Right lung (tissue), 5 donors: ENCODE measurements around the gene F10. TPM values are rescaled to one million over a fixed set of nuclear protein-coding genes. Genes with fewer than 3 reads are reported as not detected.

ENCODE experiments used
- DNase-seq, 2 donors: peaks; one replicate each; pipeline ENCODE4 v3.0.0-alpha.2; 2013
- polyA plus RNA-seq, 5 donors: library from polyadenylated mRNA; unstranded; fragments of 120-200 nt; gene quantifications; one replicate each; pipeline versions ENCODE4 v1.2.1 to v1.2.3, GENCODE V29; 2013; ENCODE audit warnings: inconsistent platforms in 1 of 5, low replicate concordance in 1 of 5; ENCODE audit not compliant: insufficient read length in 5 of 5, insufficient read depth in 1 of 5

F10 gene
- polyA plus RNA-seq, 5 donors, result 13.9 to 20.4 (median 14.5) TPM

DNA sequence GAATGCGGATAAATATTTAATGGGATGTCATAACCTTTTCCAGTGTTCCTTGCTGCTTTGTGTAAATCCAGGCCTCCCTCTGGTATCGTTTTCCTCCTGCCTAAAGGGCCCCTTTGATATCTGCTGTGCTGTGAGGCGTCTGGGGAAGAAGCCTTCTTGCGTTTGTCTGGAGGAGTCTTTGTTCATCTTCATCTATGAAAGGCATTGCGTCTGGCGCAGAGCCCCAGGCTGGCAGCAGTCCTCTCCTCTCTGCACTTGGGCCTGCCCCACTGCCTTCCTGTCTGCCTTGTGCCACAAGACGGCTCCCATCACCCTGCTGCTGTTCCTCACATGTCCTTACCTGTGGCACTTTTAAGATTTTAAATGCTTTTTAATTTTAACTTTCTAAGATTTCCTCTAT, 45.6 kb downstream of the F10 start:
- no peak for DNase-seq

DNA sequence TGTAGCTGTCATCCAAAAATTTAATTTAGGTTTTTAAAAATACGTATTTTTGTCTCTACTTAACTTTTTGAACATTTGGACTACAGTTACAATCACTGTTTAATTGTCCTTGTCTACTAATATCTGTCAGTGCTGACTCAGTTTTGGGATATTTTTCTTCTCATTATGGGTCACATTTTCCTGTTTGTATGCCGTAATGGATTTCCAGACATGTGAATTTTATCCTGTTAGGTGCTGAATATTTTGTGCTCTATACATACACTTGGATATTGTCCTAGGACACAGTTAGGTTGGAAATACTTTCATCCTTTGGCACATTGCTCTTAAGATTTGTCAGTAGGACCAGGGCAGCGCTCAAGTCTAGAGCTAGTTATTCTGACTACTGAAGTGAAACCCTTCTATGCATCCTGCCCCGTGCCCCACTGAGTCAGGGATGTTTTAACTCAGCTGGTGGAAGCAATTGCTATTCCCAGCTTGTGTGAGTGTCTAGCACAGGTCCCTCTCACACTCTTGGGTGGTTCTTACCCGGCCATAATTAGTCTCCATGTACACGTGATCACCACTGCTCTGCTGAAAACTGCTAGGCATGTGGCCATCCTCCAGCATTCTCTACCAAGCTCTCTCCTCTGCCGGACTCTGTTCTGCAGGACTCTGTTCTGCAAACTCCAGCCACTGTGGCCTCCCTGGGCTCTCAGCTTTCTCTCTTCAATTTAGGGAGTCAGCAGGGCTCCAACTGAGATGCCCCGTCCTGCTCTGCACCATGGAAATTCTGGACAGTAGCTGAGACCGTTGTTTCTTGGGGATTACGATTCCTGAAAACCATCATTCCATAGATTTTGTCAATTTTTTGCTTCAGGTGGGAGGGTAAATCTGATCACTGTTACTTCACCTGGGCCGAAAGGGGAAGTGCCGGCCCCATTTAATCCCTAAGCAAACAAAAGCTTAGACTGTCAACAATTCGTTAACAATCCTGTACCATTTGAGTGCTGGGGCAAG, 47.0 kb downstream of the F10 start:
- no peak for DNase-seq

DNA sequence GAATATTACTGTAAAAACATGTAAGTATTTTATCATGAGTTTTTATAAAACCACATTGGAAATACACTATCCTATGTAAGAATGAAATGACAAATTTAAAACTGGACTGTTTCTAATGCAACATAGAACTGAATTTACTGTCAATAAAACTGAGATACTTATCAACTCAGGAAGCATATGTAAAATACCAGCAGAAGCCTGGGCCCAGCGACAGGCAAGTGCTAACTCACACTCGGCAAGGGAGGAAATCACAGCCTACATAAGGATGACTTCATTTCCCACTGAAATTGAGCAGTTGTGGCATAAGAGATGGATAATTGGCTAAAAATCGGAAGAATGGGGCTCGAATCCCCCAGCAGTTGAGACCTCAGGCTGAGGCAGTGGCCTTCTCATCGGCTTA, 47.9 kb downstream of the F10 start:
- DNase-seq, result no peak

DNA sequence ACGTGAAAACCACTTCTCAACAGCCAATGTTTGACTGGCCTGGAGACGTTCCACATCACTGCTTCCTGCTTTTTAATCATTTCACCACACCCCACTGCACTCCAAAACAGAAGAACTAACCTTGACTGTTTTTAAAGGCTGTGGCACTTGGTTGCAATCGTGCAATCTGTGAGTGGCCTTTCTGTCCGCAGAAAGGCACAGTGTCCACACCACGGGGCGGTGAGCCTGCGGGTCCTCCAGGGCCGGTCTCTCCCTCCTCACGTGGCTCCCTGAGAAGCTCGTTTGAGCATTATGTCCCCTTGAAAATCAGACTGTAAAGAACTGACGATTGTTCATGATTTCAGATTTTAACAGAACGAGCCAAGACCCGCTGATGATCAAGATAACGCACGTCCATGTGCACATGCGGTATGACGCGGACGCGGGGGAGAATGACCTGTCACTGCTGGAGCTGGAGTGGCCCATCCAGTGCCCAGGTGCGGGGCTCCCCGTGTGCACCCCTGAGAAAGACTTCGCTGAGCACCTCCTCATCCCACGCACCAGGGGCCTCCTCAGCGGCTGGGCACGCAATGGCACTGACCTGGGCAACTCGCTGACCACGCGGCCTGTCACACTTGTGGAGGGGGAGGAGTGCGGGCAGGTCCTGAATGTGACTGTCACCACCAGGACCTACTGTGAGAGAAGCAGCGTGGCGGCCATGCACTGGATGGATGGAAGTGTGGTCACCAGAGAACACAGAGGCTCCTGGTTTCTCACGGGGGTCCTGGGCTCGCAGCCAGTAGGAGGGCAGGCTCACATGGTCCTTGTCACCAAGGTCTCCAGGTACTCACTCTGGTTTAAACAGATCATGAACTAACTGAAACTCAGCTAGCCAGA, 48.9 kb downstream of the F10 start:
- no peak for DNase-seq

DNA sequence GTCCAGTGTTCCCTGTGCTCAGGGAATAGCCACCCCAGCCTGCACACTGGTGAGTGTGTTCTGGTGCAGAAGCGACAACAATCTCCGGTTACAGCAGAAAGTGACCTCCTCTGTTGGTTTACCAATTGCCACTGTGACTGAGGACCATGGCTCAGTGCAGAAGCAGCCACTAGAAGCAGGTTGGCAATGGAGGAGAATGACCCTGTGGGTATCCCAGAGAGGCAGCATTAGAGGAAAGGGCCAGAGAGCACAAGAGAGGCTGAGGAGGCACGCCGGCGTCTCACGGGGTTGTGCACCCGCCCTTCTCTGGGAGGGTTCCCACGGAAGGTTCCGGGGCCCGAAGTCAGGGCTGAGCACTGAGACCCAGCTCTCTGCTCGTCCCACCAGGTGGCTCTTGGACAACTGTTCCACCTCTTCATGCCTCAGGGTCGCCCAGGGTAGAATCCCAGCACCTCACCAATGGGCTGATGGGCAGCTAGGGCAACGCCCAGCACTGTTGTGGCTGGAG, 49.9 kb downstream of the F10 start:
- DNase-seq, result no peak

DNA sequence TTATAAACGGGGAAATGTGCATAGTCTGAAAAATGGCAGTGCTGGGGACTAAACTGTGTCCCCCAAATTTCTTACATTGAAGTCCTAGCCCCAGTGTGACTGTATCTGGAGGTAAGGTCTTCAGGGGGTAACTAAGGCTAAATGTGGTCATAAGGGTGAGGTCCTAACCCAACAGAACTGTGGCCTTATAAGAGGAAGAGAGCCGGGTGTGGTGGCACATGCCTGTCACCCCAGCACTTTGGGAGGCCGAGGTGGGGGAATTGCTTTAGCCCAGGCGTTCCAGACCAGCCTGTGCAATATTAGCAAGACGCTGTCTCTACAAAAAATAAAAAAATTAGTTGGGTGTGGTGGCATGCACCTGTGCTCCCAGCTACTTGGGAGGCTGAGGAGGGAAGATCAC, 53.7 kb downstream of the F10 start:
- DNase-seq, result no peak

DNA sequence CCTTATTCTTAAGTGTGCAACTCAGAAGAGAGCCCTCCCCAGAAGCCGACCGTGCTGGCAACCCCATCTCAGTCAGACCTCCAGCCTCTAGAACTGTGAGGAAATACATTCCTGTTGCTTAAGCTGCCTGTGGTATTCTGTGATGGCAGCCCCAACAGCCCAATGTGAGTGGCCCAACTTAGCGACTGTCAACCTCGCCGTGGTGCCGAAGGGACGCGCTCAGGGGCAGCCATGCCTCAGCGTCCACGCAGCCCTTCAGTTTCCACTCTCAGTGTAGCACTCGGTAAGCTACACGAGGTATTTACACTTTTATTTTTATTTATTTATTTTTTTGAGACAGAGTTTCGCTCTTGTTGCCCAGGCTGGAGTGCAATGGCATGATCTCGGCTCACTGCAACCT, 54.2 kb downstream of the F10 start:
- DNase-seq, result no peak

DNA sequence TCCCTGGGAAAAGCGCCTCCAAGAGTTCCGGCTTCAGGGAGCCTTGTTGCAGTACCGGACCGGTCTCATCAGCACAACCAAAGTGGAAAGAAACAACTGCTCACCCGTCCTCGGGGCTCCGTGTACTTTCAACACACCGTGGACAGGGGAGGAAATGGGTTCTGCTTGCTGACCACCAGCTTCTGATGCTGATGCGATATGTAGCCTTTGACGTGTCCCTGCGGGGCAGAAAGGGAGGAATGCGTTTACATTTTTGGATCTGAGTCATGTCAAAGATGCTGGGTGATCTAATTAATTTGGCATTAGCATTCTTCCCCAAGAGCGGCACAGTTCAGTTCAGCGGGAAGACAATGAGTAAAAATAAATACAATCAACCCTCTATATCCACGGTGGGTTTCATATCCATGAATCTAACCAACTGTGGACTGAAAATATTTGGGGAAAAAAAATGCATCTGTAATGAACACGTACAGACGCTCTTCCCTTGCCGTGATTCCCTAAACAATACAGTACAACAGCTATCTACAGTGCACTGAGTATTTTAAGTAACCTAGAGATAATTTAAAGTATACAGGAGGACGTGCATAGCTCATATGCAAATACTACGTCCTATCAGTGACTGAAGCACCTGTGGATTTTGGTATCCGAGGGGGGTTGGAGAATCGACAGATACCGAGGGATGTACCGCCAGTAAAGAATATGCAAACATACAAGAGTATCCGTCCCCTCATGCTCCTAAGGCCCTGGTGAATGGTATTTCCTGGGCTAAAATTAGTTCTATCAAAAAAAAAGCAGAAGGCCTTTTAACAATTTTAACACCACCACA, 55.7 kb downstream of the F10 start:
- DNase-seq, result no peak

DNA sequence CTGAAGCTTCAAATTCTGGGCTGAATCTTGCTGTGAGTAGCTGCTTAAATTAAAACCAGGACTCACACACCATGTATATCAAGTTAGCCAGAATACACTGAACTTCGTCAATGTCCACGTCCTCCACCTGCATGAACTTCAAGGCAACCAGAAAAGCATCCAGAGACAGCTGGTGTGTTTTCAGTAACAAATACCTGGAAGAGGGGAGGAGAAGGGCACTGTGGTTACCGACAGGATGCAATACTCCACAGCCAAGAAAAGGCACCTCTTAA, 56.2 kb downstream of the F10 start:
- DNase-seq, result no peak

DNA sequence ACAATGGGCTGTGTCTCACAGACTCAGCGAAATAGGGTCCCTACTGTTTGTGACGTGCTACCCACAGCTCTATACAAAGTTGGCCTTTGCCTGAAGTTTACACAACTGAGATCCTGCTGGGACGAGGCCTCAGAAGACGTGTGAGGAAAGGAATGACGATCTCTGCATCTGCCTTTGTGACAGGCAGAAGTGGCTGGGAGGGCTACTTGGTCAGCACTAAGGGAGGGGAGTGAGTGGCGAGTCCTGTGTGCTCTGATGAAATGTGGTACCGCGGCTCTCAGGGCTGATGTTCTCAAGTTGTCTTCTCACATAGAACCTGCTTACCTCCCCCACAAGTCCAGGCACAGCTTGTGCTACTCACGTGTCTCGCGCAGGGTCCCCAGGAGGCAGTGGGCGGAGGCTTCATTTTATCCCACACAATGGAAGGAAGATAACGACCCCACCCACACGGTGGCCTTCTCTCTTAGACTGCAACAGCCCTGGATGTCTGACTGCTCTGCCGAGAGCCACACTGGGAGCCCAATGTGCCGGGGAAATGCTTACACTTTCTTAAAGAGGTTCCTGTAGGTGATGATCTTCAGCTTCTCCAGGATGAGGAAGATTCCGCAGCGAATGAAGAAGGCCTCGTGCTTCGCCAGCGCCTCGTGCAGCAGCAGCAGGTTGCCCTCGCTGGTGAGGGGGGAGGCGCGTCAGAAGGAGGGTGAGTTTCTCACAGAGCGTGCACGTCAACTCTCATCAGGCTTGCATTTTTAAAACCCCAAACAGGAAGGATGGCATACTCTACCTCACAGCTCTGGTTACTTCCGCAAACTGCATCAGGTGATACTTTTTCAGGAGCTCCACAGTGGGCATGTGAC, 57.0 kb downstream of the F10 start:
- DNase-seq, result no peak

DNA sequence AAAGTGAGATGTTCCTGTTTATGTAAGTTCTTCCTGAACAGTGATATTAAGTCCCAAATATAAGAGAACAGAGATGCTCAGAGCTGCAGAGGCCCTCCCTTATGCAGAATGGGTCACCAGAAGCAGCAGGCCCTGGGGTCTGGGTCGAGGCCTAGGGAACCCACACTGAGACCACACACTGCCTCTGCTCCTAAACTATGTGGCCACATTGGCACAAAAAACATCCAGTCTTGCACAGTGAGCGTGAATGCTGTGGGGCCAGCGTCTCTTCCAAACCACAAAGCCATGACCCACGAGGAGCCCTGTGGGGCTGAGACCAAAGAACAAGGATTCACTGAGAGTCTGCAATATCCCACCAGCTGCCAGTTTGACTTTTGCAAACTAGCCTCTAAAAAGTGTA, 59.4 kb downstream of the F10 start:
- DNase-seq, result no peak

DNA sequence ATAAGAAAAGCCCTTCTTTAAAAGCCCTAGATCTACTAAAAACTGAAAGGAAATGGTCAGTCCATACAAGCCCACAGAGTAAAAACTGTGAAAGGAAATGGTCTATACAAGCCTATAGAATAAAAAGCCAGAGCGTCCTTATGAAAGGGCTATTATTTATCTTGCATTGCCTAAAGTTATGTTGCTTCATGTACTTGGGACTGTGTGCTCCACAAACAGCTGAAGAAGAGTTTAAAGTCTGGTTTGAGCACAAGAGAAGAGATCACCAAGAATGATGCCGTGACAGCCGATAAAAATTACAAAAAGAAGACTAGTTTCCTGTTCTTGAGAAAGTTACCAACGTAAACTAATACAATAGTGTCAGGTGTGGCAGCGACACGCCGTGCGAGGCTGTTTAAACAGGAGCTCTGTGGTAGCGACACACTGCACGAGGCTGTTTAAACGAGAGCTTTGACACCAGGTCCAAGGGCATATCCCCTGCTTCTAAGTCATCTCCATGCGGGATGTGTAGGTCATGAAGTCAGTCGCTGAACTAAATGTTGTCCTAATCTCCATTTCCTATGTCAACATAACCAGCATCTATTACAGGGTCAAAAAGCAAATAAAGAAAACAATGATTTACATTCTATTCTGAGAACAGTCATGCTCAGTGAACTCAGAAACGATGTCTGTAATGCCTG, 61.0 kb downstream of the F10 start:
- no peak for DNase-seq

DNA sequence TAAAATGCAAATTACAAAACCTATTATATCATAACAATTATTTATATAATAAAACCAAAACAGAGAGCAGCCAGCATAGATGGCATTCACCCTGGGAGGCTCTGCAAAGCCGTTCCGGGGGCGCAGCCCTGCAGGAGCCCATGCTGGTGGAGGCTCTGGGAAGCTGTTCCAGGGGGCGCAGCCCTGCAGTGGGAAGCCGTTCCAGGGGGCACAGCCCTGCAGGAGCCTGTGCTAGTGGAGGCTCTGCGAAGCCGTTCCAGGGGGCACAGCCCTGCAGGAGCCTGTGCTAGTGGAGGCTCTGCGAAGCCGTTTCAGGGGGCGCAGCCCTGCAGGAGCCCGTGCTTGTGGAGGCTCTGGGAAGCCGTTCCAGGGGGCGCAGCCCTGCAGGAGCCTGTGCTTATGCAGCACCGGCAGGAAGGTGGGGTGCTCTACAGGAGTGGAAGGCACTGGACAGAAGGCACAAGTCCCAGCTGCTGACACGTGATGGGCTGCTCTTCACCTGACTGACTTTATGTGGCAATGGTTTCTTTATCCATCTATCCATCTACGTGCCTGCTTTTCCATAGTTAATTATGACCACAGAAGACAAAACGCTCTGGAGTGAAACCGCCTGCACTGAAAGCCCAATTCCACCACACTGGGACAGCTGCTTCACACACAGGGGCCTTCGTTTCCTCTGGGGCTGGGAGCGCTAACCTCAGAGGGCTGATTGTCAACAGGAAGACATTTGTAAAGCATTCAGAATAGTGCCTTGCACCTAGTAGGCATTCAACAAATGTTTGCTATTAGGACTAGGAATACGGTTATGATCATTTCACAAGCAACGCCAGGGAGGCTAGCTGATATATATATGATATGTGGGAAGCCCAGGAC, 62.2 kb downstream of the F10 start:
- DNase-seq, result no peak

DNA sequence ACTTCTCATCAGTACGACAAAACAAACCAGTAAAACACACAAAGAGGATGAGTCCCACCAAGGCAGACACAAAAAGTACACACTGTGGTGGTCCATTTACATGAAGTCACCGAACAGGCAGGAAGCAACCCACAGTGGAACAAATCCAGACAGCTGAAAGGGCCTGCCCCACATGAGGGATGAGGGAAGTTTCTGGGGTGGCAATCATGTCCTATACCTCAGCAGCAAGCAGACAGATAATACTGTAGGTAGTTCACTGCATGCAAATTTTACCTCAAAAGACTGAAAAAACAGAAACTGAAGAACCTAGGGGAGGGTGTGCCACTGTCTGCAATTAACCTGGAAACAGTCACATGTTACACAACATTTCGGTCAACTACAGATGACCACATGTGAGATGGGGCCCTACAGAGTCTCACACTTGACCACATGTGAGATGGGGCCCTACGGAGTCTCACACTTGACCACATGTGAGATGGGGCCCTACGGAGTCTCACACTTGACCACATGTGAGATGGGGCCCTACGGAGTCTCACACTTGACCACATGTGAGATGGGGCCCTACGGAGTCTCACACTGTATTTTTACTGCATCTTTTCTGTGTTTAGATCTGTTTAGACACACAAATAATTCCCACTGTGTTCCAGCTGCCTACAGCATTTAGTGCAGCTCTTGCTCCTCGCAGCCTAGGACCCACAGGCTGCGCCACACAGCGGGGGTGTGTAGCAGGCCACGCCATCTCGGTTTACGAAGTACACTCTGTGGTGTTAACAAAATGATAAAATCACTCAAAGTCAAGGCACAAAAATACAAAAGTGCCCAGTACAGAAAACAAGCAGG, 63.7 kb downstream of the F10 start:
- no peak for DNase-seq

DNA sequence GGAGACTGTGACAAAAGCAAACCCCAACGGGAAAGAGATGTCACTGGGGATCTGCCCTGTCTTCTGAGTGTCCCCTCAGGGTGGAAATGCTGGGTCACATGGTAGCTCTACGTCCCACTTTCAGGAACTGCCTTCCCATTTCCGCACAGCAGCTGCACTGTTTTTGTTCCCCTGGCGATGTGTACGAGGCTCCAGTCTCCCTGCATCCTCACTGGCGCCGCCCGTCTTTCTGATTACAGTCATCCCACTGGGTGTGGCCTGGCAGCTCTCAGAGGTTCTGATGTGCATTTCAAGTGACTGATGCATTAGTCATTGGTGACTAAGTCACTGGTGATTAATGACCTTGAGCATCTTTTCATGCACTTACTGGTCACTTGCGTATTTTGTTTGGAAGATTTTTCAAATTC, 64.7 kb downstream of the F10 start:
- DNase-seq, result no peak

DNA sequence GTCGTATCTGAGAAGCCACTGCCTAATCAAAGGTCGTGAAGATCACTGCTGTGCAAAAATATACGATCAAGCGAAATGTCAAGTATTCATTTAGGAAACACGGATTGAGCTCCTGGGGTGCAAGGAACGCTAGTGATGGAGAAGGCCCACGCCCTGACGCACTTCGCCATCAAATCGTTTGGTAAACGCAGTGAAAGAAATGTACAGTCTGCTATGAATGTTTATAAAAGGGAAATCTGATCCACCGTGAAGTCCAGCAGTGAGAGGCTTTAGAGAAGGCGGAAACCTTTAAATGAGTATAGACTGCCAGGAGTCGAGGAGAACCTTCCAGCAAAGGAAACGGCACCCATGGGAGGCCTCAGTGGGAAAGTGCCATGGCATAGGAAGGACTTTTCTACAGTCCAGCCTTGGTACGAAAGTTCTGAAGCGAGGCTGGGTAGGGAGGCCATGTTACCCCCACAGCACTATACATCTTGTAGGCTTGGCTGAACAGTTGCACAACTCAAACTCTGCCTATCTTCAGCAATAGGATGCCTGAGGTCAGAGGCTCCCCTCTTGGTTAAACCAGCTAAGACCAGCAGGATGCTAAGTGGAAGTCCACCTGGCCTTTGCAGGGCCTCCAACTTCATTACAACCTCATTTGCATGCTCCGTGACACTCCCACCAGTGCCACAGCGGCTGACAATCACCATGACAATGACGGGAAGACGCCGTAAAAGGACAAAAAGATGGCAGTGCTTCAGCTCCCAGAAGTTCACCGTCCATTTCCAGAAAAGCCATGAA, 65.5 kb downstream of the F10 start:
- no peak for DNase-seq

DNA sequence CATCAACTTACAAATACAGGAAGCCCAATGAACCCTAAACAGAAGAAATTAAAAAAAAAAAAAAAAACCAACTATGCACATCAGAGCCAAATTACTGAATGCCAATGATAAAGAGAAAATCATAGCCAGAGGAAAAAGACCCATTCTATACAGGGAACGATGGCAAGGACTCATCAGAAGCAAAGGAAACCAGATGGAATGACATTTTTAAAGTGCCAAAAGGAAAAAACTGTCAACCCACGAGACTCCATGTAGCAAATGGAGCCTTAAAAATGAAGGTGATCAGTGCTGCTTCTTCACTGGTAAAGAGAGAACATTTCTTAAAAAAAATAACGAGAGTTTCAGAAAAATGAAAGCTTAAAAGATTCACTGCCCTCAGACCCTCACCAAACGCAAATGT, 67.6 kb downstream of the F10 start:
- DNase-seq, result no peak

DNA sequence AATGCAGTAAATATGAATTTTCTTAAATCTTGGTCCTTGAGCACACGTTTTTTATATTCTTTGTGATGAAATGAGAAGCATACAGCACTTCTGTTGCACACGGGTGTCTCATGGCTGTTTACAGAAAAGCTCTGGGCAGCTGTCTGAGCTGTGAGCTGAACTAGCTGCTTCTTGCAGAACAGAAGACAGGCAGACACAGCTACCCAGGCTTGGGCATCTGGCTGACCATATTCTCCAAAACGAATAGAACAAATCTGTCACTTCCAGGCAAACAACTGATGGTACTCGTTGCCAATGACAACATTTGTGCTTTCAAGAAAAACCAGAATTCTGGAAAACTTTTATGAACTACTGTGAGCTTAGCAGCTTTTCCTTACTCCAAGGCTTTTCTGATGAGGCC, 69.7 kb downstream of the F10 start:
- no peak for DNase-seq
